C1 segment of cervical spinal cord (tissue), 14 donors: Measurements from ENCODE around the gene NPBWR2.
"Not testable (repeated sequence)": the region's sequence is repeated elsewhere in the genome, so short reads cannot be mapped to it uniquely, and the experiment has no call there.

Experiments used
- DNase-seq, 14 donors: peaks; one replicate each; lab custom pipeline; 2025; lab: John Stamatoyannopoulos, UW

Gene NPBWR2

GRCh38 chr20:64119301-64119680 is 11.9 kb upstream of the NPBWR2 start:
- DNase-seq = no peak

- not testable (repeated sequence) for DNase-seq
Measured at GRCh38 chr20:64117432-64117777, 10.0 kb upstream of the NPBWR2 start.

GRCh38 chr20:64116541-64117431 is 9.4 kb upstream of the NPBWR2 start:
- no peak for DNase-seq

GRCh38 chr20:64116016-64116415 is 8.7 kb upstream of the NPBWR2 start:
- DNase-seq = no peak

GRCh38 chr20:64115171-64115911 is 8.0 kb upstream of the NPBWR2 start:
- DNase-seq = peak in 1 of 14 donors; percentile 92

- no peak for DNase-seq
Measured at GRCh38 chr20:64114356-64114971, 7.1 kb upstream of the NPBWR2 start.

- DNase-seq = no peak
Measured at GRCh38 chr20:64113796-64114355, 6.5 kb upstream of the NPBWR2 start.

- no peak for DNase-seq
Measured at GRCh38 chr20:64113444-64113775, 6.0 kb upstream of the NPBWR2 start.

- DNase-seq = peak in 1 of 14 donors; percentile 52
Measured at GRCh38 chr20:64112691-64113443, 5.5 kb upstream of the NPBWR2 start.

- DNase-seq = no peak
Measured at GRCh38 chr20:64111841-64112641, 4.7 kb upstream of the NPBWR2 start.

- DNase-seq = no peak
Measured at GRCh38 chr20:64110411-64111068, 3.2 kb upstream of the NPBWR2 start.

GRCh38 chr20:64109831-64110391 is 2.5 kb upstream of the NPBWR2 start:
- DNase-seq = no peak

GRCh38 chr20:64108731-64109681 is 1.6 kb upstream of the NPBWR2 start:
- DNase-seq = no peak

- no peak for DNase-seq
Measured at GRCh38 chr20:64107736-64108457, 532 bp upstream of the NPBWR2 start.

GRCh38 chr20:64106435-64106961 is 867 bp downstream of the NPBWR2 start:
- DNase-seq = no peak

GRCh38 chr20:64105846-64106434 is 1.4 kb downstream of the NPBWR2 start:
- no peak for DNase-seq
